ENCODE results near the gene ZNF532.

Gene ZNF532

GRCh38 chr18:58870621-58871020 lies 5.9 kb downstream of the ZNF532 start:
- DNase-seq: no peak

DNA sequence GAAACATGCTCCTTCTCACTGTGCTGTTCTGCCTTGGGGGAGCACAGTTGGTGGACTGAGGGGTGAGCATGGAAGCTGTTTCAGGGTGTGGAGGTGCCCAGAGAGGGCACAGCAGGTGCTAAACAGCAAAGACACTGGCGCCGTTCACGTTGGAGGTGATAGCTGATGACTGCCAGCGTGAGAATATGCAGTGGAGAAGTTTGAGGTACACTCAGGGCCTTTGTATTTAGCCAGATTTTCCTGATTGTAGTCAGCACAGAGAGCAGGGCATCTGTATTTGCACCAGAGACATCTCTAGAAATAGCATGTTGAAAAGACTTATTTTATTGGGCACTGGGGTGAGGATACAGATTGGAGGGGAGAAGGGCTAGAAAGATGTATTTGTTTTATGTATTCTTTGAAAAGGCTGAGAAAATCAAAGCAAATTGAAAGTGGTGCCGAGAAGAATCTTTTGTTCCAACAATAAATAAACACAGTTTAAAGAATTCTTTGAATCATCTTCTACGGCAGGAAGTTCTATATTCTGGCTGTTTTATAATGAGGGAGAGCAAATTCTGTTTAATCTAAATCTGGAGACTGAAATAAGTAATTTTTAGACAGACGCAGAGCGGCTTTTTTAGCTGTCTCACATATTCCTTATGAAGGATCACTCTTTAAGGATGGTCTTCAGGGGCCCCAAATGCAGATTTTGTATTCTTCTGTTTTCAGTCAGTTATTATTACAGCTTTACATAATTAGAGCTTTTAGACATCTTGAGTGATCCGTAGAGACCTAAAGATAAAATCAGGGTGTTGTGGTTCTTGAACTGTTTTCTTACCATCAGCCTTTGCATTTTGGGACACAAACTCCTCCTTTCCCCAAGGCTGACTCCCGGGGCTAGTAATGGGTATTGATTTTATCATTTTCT lies 7.1 kb downstream of the ZNF532 start:
- DNase-seq: no peak

DNA sequence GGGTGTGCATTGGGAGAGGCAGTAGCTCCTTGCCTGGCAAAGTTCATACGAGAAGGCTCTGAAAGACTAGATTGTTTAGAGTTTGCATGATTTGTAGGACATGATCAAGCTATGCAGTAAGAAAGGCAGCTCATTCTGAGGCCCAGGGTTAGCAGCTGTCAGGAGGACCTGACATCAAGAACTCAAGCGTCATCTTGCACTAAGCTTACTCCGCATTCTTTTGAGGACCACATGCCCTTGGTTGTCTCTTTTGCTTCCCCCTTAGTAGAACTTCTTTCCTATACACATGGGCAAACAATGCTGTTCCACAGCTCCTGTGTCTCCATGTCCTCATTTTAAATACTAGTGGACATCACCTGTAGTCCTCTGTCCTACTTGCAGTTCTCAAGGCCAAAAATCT lies 14.0 kb downstream of the ZNF532 start:
- DNase-seq: no peak

DNA sequence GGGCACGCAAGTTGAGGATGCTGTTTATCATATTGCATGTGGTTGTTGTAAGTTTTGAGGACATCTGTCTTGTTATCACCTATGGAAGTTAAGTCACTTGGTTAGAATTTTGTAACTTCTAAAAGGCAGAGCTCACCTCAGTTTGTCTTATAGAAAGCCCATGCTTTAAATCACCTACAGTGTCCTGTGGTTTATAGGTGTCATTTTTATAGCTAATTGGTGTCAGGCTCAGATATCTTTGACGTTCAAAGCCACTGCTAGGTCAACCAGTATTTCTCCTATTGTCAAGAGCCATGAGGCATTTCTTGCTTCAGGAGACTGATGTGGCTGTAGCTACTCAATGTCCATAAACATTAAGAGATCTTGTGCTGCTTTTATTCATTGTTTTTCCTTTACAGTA lies 16.8 kb downstream of the ZNF532 start:
- DNase-seq: no peak

GRCh38 chr18:58882044-58882443 lies 17.4 kb downstream of the ZNF532 start:
- DNase-seq: no peak

GRCh38 chr18:58882686-58883085 lies 18.0 kb downstream of the ZNF532 start:
- DNase-seq: no peak

DNA sequence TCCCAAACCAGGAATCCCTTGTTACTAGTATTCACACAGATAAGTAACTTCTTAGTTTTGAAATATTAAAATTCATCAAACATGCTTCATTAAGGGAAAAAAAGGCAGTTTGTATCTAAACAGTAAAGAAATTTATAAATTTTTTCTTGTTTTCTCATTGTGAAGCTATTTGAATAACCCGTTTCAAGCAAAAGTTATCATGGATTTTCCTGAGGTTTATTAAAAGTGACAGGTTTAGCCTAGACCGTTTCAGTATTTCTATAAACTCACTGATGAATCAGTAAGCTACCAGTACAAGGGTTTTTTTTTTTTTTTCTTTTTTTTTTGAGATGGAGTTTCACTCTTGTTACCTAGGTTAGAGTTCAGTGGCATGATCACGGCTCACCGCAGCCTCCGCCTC lies 20.0 kb downstream of the ZNF532 start:
- DNase-seq: no peak

- no peak for DNase-seq
These were observed 21.8 kb downstream of the ZNF532 start for GRCh38 chr18:58886431-58886830.

DNA sequence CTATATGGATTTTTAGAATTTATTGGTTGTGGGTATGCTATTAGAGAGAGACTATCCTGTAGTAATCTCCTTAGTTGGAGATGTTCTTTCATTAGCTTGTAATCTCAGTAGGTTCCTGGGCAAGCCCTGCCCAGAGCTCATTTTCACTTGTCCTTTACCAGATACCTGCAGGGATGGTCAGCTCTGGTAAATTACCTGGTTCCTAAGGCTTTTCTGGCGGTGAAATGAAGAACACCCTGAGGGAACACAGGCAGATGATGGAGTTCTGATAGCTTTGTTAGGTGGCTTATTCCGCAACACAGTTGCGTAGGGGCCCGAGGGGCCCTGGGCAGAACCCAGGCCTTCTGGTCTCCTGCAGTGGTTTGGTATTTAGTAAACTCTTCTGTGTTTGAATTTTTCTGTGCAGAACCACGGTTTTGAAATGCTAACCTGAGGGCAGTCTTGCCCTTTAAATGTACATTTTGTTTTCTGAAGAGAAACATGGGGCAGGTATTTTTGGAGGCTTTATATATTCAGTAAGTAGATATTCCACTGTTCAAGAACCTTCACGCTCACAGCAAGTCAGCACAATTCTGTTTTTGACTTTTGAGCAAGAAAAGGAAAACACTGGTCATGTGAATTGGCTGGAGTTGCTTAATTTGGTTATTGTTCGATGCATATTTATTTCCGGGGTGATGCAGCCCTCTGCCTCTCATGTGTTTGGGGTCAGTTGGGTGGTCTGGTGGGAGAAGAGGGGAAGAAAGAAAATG lies 22.4 kb downstream of the ZNF532 start:
- DNase-seq: no peak

GRCh38 chr18:58887613-58887963 lies 22.9 kb downstream of the ZNF532 start:
- peak; percentile 26 for DNase-seq

DNA sequence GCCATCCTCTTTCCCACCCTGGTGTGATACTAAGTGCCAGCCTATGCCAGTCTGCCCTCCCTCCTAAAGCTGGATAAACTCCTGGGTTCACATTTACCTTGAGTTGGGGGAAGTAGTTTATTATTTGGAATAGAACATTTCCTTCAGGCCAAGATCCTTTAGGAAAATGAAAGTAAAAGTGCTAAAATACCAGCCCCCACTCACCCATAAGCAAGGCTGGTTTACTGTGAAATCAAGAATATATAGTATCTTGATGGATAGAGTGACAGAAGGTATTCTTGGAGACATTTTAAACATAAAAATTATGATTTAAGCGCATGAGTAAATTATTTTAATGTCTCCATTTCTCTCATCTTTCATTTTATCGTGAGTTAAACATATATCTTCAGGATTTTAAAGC lies 27.1 kb downstream of the ZNF532 start:
- DNase-seq: no peak

DNA sequence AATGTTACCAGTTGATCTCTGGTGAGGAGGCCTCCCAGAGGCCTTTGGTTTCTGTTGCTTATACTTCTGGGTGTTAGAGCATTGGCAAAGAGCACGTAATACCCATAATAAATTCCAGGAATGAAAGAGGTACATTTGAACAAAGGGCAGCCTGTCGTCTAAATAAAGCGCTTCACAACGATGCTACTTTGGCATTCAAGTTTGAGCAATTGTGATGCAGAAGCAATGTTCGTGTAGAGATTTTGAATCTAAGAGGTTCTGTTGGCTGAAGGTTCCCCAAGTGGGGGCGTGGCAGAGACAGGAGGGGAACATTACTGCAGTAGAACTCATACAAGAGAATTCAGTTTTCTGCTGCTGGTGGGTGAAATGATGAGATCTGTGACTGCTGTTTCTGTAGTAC lies 27.8 kb downstream of the ZNF532 start:
- no peak for DNase-seq

DNA sequence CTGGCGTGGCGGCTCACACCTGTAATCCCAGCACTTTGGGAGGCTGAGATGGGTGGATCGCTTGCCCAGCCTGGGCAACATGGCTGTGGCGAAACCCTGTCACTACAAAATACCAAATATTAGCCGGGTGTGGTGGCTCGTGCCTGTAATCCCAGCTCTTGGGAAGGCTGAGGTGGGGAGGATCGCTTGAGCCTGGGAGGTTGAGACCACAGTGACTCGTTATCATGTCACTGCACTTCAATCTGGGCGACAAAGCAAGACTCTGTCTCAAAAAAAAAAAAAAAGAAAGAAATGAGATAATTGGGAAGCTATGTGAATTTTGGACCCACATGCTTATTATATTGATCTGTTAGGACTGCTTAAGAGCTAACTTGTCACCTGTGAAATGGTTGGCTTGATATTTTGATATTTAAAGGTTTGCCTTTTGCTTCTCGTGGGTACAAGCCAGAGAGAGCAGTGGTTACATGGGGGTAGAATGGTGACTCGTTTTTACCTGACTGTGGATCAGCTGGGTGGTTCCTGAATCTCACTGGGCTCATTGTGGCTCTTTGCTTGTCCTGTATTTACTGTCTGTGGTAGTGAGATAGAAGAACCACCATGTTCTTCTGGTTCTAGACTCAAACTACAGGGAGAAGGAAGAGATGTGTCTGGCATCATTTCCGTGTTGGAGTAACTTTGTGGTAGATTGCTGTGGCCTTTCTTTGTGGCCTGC lies 28.9 kb downstream of the ZNF532 start:
- no peak for DNase-seq

DNA sequence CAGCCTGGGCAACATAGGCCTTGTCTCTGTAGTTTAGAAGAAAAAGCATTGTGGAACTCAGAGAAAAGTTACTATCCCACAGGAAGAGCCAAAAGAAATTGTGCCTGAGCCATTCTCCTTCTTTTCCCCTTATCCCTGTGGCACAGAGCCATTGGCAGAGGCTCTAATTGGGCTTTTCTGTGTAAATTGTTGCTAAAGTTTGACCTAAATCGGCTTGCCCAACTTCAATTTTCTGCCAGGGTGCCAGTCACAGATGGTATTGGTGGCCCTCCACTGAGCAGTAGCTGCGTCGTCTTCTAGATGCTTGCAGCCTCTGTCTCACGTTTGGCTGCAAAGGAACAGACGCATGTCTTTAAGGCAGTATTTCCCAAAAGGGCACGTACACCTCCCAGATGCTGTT lies 30.3 kb downstream of the ZNF532 start:
- DNase-seq: no peak

- no peak for DNase-seq
These were observed 30.7 kb downstream of the ZNF532 start for GRCh38 chr18:58895385-58895784.

- DNase-seq: peak; percentile 3
These were observed 31.6 kb downstream of the ZNF532 start for GRCh38 chr18:58896268-58896667.

- DNase-seq: no peak
These were observed 32.2 kb downstream of the ZNF532 start for GRCh38 chr18:58896734-58897508.

GRCh38 chr18:58898010-58898799 lies 33.5 kb downstream of the ZNF532 start:
- DNase-seq: no peak

- DNase-seq: no peak
These were observed 35.5 kb downstream of the ZNF532 start for GRCh38 chr18:58900015-58900649.

DNA sequence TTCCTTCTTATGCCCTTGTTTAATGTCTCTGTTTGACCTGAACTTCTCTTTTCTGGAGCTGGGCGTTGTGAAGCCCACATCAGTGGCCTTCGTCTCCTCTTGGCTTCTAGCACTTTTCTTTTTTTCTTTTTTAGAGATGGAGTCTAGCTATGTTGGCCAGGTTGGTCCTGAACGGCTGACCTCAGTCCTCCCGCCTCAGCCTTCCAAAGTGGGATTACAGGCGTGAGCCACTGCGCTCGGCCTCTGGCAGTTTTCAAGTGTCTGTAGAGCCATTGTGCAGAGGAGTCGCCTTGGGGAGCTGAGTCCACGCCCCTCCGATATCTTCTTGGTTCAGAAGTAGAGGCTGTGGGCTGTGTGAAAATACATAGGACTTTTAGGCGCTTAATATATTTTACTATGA lies 36.5 kb downstream of the ZNF532 start:
- DNase-seq: no peak

DNA sequence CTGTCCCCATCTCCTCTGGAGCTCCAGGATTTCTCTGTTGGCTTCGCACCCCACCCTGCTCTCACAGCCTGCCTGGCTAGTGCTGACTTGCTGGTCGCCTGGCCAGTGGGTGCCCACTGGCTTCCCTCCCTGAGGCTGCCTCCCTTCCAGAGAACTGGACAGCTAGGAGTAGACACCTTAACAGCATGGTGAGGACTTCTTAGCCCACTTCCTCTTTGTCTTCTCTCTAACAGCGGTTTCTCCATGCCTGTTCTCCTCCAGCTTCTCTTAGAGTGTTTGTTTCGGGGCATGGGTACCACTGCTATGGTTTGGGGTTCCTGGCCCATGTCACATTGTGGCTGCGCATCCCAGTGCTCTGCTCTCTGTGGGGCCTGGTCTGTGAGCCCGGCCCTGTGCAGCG lies 37.1 kb downstream of the ZNF532 start:
- no peak for DNase-seq

- DNase-seq: no peak
These were observed 38.3 kb downstream of the ZNF532 start for GRCh38 chr18:58902961-58903360.

Measured in CD4-positive, alpha-beta T cell treated with Interleukin-10 for 1 hour (primary cell).